HG03039 (cell line): Measurements from ENCODE around the gene SMAD3.

ENCODE experiments used
- ATAC-seq: cut with Tn5 transposase; IDR thresholded peaks from one replicate; pipeline ENCODE4 v1.9.1; 2021; ENCODE audit warnings: mild to moderate bottlenecking, moderate library complexity; ENCODE audit not compliant: unreplicated experiment

Gene SMAD3

DNA sequence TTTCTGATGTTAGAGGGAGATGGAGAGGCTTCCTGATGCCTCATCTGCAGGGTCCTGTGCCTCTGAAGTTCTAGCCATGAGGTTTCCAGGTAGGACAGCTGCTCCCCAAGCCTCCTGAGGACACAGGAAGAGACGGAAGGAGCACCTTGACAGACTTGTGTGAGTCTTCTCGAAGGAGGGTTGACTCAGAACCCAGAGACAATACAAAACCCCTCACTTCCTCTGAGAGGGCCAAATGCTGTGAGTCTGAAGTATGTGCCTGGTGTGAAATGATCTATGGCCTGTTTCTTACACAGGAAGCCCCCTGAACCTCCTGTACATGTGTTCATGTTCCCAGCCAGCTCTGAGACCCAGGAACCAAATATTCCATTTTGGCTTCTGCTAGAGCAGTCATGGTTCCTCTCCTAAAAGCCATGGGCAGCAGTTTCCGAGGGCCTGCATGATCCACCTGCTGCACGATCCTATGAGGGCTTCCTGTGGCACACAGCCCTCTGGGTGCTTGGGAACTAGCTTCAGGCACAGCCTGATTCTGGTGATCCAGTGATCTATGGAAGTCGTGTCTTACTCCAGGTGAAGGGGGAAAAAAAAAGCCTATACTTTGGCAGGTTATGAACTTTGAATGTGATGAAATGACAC, 126.9 kb downstream of the SMAD3 start:
- no peak for ATAC-seq

DNA sequence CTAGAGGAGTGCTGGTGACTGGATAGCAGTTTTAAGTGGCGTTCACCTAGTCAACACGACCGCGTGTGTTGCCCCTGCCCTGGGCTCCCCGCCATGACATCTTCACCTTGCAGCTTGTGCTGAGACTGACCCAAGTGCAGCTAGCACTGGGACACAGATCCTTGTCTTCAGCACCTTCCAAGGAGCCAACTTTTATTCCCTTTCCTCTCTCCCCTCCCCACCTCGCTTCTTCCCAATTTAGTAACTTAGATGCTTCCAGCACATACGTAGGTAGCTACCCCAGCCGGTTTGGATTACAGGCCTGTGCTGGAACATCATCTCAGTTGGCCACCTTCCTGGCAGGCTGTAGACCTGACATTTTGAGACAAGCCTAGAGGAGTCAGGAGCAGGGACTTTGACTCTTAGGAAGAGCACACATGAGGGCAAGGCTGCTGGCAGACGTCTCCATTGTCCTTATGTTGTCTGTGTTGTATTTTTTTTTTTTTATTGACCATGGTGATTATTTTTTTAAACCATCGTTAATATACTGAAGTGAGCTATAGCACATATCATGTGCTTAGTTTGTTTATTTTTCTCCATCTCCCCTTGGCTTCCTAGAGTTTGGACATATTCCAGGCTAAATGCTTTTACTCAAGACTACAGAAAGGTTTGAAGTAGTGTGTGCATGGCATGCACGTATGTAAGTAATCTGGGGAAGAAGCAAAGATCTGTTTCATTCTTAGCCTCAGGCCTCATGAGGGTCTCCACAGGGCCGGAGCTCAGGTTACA, 128.0 kb downstream of the SMAD3 start:
- ATAC-seq = no peak

DNA sequence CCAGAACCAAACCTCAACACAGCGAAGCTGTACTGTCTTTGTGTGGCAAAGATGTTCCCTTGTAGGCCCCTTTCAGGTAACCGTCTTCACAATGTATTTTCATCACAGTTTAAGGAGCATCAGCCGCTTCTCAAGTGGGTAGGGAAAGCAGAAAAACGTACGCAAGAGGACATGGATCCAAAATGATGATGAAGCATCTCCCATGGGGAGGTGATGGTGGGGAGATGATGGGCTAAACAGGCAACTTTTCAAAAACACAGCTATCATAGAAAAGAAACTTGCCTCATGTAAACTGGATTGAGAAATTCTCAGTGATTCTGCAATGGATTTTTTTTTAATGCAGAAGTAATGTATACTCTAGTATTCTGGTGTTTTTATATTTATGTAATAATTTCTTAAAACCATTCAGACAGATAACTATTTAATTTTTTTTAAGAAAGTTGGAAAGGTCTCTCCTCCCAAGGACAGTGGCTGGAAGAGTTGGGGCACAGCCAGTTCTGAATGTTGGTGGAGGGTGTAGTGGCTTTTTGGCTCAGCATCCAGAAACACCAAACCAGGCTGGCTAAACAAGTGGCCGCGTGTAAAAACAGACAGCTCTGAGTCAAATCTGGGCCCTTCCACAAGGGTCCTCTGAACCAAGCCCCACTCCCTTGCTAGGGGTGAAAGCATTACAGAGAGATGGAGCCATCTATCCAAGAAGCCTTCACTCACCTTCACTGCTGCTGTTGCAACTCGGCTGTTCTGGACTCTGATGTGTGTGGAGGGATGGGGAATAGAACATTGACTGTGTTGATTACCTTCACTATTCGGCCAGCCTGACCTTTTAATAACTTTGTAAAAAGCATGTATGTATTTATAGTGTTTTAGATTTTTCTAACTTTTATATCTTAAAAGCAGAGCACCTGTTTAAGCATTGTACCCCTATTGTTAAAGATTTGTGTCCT, 129.0 kb downstream of the SMAD3 start:
- no peak for ATAC-seq

DNA sequence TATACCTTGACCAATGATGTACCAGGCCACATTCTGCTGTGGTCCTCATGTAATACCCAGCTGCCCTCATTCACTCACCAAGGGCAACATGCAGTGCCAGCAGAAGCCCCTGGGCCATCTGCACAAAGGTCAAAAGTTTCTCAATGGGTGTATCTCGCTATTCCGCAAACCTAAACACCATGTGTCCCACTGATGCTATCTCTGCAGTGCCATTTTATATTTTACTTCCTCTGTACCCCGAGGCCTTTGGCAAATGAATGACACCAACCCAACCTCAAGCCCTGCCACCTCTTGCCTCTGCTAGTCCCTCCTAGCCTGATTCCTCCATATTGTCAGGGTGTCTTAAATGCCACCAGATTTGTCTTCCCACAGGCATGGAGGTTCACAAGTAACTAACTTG, 129.9 kb downstream of the SMAD3 start:
- no peak for ATAC-seq

DNA sequence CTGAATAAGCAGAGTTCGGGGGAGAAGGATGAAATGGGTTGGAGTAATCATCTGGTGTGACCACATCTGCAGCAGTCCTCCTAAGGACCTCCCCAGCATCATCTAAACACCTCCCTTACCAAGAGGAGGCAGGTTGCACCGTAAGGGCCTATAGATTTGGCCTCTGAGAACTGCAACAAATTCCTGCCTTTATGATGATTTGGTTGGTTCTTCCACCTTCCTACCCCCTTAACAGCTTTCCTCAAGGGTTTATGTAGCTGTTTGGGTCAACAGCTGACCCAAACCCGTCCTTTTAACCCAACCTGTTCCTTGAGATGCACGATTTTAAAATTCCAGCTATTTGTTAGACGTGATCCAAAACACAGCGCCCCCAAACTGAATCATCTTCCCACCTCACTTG, 130.8 kb downstream of the SMAD3 start:
- ATAC-seq = no peak

DNA sequence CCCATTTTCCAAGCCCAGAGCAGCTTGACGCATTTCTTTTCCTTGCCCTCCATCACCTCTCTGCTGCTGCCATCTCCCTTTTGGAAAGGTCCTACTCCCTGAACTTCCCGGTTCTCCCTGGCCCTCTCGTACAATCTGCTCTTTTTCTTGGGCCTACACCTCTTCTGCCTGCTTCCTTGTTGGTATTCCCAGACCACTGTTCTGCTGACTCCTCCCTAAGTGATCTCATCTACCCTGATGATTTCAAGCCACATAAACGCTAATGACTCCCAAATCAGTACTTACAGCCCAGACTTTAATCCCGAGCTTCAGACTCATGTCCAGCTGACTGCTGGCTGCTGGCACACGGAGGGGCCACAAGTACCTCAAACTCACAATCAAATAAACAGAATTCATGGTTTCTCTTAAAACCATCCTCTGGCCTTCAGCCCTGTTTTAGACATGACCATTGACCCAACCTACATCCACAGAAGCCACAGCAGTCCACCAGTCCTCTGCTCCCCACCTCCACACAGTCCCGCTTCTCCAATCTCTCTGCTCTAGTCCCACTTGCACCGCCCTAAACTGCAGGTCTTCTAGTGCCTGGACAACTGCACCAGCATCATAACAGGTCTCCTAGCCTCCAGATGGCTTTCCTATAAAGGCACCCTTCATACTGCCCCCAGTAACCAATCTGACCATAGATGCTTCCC, 131.4 kb downstream of the SMAD3 start:
- no peak for ATAC-seq

DNA sequence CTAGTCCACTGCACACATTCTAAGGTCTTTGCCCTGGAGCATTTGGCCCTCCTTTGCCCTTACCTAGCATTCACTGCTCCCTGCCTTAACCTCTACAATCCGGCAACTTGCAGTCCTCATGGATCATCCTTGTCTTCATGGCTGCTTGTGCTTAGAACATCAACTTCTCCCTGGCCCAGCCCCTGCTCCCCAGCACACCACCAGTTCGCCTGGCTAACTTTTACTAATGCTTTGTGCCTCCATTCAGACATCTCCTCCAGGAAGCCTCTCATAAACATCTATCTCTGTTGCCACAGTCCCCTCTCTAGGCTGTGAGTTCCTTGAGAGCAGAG, 131.9 kb downstream of the SMAD3 start:
- no peak for ATAC-seq

DNA sequence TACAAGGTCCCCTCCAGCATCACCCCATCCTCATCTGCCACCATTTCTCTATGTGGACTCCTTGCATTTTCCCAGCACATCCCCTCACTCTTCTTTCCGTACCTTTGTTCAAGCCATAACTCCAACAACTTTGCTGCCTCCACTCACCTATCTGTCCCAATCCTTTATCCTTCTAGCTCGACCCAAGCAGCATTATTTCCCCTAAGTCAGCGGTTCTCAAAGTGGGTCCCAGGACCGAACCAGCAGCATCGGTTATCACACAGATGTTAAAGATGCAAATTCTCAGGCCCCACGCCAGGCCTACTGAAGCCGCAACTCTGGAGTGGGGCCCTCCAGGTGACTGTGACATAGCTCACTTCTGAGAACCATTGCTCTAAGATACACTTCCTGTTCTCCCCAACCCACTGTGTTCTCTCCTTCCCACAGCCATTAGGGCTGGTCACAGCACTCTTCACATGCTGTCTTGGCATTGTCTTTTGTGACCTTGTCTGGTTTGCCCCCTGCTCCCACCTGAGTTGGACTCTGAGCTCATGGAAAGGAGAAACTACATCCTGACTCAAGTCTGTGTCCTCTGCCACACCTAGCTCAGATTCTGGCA, 132.9 kb downstream of the SMAD3 start:
- ATAC-seq = no peak

DNA sequence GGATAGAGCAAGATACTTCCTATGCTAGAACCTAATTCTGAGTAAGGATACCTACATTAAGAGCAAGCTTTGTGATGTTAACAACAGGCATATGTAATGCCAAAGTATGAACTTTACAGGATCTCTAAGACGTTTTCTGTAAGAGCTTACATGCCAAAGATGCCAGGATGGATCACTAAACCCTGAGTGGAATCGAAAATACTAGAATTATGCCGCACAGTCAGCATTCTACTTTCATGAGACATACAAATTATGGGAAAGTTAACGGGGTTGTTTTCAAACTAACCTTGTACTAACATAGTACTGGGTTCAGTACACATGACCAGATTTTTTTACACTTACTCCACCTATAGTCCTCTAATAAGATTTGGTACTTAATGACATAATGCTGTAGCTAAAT, 134.0 kb downstream of the SMAD3 start:
- ATAC-seq = no peak

DNA sequence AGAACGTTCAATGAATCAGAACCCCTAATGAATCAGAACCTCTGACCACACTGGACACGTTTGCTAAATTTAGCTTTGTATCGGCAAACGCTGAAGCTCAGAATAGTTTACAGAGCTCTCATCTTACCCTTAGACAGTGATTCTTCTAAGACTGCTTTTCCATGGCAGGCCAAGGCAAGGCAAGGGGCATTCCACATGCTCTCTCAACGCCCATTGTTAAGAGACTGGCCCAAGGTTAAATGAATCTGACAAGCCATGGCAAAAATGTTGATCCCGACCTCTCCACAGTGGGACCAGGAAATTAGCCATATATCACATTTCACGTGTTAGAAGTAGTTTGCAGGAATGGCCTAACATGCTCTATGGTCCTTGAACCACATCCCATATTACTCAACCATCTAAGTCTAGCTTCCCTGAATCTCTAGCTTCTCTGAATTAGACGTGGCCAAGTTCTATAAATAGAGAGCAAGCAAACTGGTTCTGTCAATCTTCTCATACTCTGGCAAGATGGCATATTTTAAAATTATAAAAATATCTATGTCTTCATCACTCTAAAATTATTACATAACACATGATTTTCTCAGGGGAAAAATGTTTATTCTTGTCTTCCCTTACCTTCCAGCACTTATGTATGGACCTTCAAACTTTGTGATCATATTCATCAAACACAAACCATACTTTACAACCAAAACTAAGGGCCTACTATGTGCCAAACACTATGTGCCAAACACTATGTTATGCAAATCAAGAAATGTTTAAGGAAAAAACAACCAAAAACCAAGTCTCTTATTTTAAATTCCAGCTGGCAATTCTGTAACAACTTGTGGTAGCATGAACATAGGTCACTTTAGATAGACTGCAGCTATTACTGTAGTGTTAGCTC, 134.7 kb downstream of the SMAD3 start:
- ATAC-seq = no peak

DNA sequence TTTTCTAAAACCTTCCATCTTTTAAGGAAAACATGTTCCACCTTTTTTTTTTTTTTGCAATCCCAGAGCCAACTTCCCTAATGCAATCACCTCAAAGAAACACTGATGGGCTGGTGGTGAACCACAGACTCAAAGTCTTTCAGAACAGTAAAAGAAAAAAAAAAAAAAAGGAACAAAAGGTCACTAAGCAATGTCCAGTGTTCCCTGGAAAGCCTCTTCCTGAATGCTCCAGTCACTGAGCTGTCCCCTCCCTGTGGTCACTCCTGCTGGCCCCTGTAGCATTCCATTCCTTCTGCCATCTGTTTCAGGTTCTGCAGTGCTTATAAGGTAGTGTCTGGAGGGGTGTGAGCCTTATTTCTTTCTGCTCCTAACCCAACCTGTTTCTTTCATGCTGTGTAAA, 135.7 kb downstream of the SMAD3 start:
- no peak for ATAC-seq

DNA sequence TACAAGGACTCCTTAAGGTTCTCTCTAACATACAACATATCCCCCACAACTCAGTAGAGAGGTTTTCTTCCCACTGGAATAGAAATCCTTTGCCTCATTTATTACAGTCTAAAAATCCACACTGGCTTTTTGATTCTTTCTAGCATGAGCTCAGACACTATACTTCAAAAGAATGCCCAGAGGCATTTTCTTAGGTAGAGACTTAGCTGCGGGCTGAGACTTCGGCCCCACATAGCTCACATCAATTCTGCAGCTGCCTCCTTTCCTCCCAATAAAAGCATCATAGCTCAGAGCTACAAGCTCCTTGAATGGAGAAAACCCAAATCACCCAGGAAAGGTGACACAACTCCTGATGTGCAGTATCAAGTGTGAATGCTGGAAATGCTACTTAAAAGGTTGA, 136.7 kb downstream of the SMAD3 start:
- ATAC-seq = no peak

DNA sequence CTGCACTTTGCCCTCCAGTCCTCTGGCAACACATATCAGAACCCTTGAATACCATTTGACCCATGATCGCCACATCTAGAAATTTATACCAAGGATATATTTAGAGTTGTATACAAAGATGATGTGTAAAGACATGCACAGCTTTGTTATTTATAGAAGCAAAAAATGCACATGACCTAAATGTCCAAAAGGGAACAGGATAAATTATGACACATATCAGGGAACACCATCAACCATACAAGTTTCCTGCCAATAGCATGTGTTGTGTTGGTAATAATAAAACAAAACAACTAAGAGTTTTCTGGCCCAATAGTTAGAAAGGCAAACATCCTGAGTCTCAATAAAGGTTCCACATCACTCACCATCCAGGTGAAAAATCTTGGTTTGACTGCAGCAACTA, 137.6 kb downstream of the SMAD3 start:
- no peak for ATAC-seq

DNA sequence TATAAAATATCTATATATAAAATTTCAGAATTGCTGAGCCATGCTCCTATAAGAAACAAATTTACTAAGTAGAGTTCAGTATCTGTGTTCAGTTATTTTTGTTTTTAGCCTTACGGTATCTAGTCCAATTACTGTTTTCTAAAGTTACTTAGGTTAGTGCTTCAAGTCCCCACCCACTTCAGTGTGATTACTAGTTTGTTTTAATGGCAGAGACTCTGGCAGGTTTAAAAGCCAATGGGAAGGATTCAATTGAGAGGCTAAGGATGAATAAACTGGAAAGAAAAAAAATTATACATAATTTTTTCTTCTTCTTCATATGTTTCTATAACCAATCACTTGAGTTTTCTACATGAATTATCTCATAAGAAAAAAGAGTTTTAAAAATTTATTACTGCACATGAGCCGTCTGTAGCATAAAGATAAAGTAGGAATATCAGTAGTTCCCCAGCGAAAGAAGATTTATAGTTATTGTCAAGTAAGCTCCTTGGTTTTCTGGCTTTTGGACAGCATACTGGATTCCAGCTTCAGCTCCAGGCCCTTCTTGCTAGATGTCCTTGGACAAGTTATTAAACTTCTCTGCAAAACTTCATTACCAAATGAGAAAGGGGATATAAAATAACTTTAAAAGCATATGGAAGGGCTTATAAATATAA, 142.3 kb downstream of the SMAD3 start:
- no peak for ATAC-seq

DNA sequence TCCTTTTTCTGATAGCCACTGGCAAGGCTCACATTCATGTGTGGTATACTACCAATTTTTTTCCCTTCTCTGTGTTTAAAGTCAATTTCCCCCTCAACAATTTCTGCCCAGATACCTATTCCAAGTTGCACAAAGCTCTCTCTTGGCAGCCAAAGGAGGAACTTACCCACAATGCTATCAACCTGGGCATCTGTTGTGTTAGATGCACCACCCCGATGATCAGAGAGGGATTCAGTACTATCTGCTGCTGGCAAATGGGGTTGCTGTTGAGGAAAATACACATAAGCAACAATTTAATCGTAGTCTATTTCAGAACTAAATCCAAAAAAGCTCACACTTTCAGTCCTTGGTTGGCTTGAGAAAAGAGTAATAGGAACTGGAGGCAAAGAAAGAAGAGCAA, 143.0 kb downstream of the SMAD3 start:
- no peak for ATAC-seq

DNA sequence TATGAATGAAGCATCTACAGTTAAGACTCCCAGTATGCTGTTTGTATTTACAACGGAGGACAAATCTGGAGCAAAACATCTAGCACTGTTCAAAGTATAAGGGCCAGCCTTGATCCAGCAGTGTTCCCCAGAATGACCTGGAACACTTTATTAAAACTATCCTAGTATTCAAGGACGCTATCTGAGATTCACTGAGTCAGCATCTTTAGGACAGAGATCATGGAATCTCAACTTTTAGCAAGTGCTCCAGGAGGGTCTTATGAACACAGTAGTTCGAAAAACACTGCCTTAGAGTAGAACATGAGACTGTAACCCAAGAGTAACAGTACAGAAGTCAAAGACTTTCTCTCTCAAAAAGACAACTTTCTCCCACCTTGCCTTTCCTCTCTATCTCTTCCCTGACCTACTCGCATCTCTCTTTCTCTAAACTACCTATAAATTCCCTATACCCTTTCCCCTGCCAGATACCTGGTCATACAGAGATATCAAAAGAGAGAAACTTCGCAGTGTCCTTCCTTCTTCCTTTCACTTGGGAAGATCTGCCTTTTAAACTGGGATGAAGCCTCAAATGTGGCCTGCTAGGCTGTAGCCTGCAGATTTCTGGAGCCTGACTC, 145.3 kb downstream of the SMAD3 start:
- ATAC-seq = no peak

DNA sequence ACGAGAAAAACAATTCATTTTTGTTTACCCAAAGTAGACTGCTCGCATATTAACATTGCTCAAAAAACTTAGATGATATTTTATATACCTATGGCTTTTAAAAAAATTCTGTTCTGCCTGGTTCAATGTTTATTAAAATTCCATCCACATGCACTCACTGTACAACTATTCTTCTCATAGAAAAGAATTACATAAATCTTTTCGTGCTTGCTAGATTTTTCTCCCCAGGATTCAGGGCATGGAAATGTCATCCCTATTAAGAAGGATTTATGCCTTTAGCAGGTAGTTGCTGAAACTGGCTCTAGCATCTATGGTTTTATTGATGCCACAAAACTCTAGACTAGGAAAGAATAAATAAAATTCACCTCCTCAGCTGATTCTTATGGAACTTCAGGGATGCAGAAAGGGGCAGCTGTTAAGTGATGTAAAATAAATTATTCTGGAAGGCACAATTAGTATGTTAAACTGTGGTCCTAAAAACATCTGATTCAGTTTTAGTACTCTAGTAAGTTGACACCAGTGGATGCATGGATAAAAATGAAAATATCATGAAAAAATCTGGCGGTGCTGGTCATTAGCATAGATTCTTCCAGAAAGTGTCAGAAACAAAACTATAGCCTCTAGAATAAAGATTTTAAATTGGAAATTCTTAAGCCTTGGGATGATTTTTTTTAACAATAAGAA, 147.4 kb downstream of the SMAD3 start:
- no peak for ATAC-seq

DNA sequence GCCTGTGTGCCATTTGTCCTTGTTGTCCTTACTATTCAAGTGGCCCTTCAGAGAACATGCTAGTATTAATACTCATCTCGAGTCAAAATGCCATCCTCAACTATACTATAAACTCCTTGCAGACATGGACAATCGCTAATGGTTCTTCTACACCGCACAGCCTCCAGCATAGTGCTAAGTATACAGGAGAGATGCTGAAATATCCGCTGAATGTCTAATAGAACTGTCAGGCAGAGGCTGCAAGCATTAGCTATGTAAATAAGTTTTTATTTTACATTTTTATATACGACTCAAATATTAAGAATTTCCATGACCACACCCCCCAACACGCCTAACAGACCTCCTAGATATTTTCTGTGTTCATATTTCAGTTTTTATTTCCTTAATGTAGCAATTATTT, 149.7 kb downstream of the SMAD3 start:
- no peak for ATAC-seq
